Measurements from ENCODE around the gene PSMA5. TPM values are rescaled to one million over a fixed set of nuclear protein-coding genes. Genes with fewer than 3 reads are reported as not detected.
"Not testable (repeated sequence)": the region's sequence is repeated elsewhere in the genome, so short reads cannot be mapped to it uniquely, and the experiment has no call there.

PSMA5 gene
- 50.5 and 64.4 TPM in 2 replicates for total RNA-seq
- 83.1 and 90.1 TPM in 2 replicates for polyA plus RNA-seq

GRCh38 chr1:109426281-109427170, at the start of gene PSMA5:
TSS of gene PSMA5 (minus strand) at chr1:109426448. CDS start at chr1:109426330, 118 bp downstream.
- Histone ChIP-seq H3K9me3 (ENCODE audit: low read depth) (no peaks in the 10 kb centered on the region), H3K79me2 (peaks cover 38% of the 10 kb centered on the region), H3K36me3 (replicated peaks; ENCODE audit: insufficient read depth, low read depth) (no peaks in the 10 kb centered on the region), H3K9me2 (replicated peaks; ENCODE audit: insufficient read depth) (no peaks in the 10 kb centered on the region), H3K4me2 (peak within 1 kb of the TSS; percentile 84), H3K4me1 (ENCODE audit: insufficient read depth) (peaks cover 20% of the 10 kb centered on the region), H2AFZ (peak within 1 kb of the TSS; percentile 71), H4K20me1 (ENCODE audit: insufficient read depth, poor library complexity, severe bottlenecking) (peaks cover 20% of the 10 kb centered on the region), H3K4me3 (peak within 1 kb of the TSS; percentile 58), H3K27ac (peak within 1 kb of the TSS; percentile 94), H3K27me3 (no peaks in the 10 kb centered on the region)
- 1% methylated on average over 50 of the region's 50 CpGs for WGBS (ENCODE audit: low lambda C conversion rate, missing lambda C conversion rate)
- TF ChIP-seq EZH2phosphoT487 (IDR thresholded peaks at IDR 0.05; ENCODE audit: low read depth, severe bottlenecking, unreplicated experiment) (no peak), EZH2 (IDR thresholded peaks at IDR 0.05; ENCODE audit: borderline replicate concordance) (no peak), CTCF (IDR thresholded peaks at IDR 0.05; ENCODE audit: poor library complexity) (no peak)
- peak; percentile 98 for DNase-seq (ENCODE audit: low spot score)

- H3K9me3 ChIP-seq (ENCODE audit: low read depth): no peaks in the 10 kb centered on the region
- no peak overlapping the region for H3K4me3 ChIP-seq
- no peak for DNase-seq (ENCODE audit: low spot score)
- H3K27me3 ChIP-seq: peaks cover 30% of the 10 kb centered on the region
- no peak for TF ChIP-seq EZH2 (IDR thresholded peaks at IDR 0.05; ENCODE audit: borderline replicate concordance)
- TF ChIP-seq CTCF (IDR thresholded peaks at IDR 0.05; ENCODE audit: poor library complexity): no peak
- no peak for TF ChIP-seq EZH2phosphoT487 (IDR thresholded peaks at IDR 0.05; ENCODE audit: low read depth, severe bottlenecking, unreplicated experiment)
- H3K27ac ChIP-seq: no peak overlapping the region
- H2AFZ ChIP-seq: no peak overlapping the region
- no peaks in the 10 kb centered on the region for H3K36me3 ChIP-seq (replicated peaks; ENCODE audit: insufficient read depth, low read depth)
- no peak overlapping the region for H3K4me2 ChIP-seq
- no peaks in the 10 kb centered on the region for H3K4me1 ChIP-seq (ENCODE audit: insufficient read depth)
- H4K20me1 ChIP-seq (ENCODE audit: insufficient read depth, poor library complexity, severe bottlenecking): no peaks in the 10 kb centered on the region
- H3K9me2 ChIP-seq (replicated peaks; ENCODE audit: insufficient read depth): no peaks in the 10 kb centered on the region
- no peaks in the 10 kb centered on the region for H3K79me2 ChIP-seq
- WGBS (ENCODE audit: low lambda C conversion rate, missing lambda C conversion rate): 84% methylated on average over 9 of the region's 9 CpGs
Observed at GRCh38 chr1:109475261-109475660, 49.0 kb upstream of the PSMA5 start.

GRCh38 chr1:109474697-109475096, 48.4 kb upstream of the PSMA5 start:
- Histone ChIP-seq H3K27ac (no peak overlapping the region), H3K9me2 (replicated peaks; ENCODE audit: insufficient read depth) (no peaks in the 10 kb centered on the region), H2AFZ (no peak overlapping the region), H3K4me1 (ENCODE audit: insufficient read depth) (no peaks in the 10 kb centered on the region), H3K79me2 (no peaks in the 10 kb centered on the region), H3K36me3 (replicated peaks; ENCODE audit: insufficient read depth, low read depth) (no peaks in the 10 kb centered on the region), H4K20me1 (ENCODE audit: insufficient read depth, poor library complexity, severe bottlenecking) (no peaks in the 10 kb centered on the region), H3K4me3 (no peak overlapping the region), H3K27me3 (peaks cover 35% of the 10 kb centered on the region), H3K9me3 (ENCODE audit: low read depth) (no peaks in the 10 kb centered on the region), H3K4me2 (no peak overlapping the region)
- 83% methylated on average over 1 of the region's 1 CpG for WGBS (ENCODE audit: low lambda C conversion rate, missing lambda C conversion rate)
- no peak for TF ChIP-seq EZH2phosphoT487 (IDR thresholded peaks at IDR 0.05; ENCODE audit: low read depth, severe bottlenecking, unreplicated experiment)
- TF ChIP-seq CTCF (IDR thresholded peaks at IDR 0.05; ENCODE audit: poor library complexity): no peak
- TF ChIP-seq EZH2 (IDR thresholded peaks at IDR 0.05; ENCODE audit: borderline replicate concordance): no peak
- no peak for DNase-seq (ENCODE audit: low spot score)

GRCh38 chr1:109473284-109474057, 47.2 kb upstream of the PSMA5 start:
- not testable (repeated sequence) for H3K79me2 ChIP-seq; H3K27ac ChIP-seq; H4K20me1 ChIP-seq (ENCODE audit: insufficient read depth, poor library complexity, severe bottlenecking); H3K4me3 ChIP-seq; H3K9me2 ChIP-seq (replicated peaks; ENCODE audit: insufficient read depth); H3K4me1 ChIP-seq (ENCODE audit: insufficient read depth); H3K36me3 ChIP-seq (replicated peaks; ENCODE audit: insufficient read depth, low read depth); H3K9me3 ChIP-seq (ENCODE audit: low read depth); H2AFZ ChIP-seq; H3K4me2 ChIP-seq; DNase-seq (ENCODE audit: low spot score)
- WGBS (ENCODE audit: low lambda C conversion rate, missing lambda C conversion rate): 83% methylated on average over 12 of the region's 12 CpGs
- H3K27me3 ChIP-seq: peaks cover 47% of the 10 kb centered on the region
